Activated T-helper 1 cell treated with Interleukin-2 at 50 U/mL for 16 hours (primary cell): ENCODE data around the gene KRT17.
"Not testable (repeated sequence)": the region's sequence is repeated elsewhere in the genome, so short reads cannot be mapped to it uniquely, and the experiment has no call there.

Source experiments
- DNase-seq: peaks from one replicate; pipeline ENCODE4 v3.0.0-alpha.2; 2020; ENCODE audit warnings: low read depth

The KRT17 gene

DNA sequence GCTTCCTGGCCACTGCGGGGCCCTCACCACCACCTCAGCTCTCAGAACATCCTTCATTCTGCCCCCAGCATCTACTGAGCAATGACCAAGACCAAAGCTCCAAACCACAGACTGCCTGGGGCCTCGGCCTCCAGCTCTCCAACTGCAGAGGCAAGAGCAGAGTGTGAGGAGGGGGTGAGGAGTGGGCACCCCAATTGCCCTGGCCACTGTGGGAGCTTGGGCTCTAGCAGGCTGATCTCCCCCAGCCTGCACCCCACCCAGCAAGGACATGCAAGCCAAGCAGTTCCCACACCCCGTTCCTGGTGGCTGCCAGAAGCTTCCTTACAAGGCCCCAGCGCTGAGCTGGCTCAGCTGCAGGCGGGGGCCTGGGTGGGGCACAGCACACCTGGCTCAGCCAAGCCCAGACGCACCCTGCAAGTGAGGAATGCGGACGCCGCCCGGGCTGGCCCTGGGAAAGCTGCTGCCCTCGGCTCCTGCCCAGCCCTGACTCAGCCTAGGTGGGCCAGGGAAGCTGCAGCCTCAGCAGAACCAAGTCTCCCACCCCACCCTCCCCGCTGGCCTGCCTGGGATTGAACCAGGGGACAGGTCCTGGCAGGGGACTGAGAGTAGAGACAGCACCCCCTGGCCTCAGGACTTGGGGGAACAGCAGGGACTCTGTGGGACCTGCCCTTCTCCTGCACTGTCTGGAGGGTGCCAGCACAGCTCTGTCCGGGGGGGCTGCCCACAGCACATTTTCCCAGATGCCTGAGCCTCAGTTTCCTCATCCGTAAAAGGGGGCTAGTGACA is 29.7 kb upstream of the KRT17 start:
- no peak for DNase-seq

DNA sequence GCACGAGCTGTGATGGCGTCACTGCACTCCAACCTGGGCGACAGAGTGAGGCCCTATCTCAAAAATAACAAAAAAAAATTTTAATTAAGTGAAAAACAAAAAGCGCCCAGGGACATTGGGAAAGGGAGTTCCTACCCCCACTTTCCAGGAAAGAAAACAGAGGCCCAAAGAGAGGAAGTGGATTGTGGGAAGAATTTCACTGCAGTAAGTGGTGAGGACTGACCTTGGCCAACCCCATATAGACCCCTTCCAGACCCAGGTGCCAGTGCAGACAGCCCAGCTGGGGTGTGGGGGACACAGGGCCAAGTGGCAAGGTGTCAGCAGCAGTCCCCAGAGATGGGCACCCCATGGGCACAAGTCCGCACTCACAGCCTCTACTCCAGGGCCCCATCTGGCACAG is 29.0 kb upstream of the KRT17 start:
- no peak for DNase-seq

DNA sequence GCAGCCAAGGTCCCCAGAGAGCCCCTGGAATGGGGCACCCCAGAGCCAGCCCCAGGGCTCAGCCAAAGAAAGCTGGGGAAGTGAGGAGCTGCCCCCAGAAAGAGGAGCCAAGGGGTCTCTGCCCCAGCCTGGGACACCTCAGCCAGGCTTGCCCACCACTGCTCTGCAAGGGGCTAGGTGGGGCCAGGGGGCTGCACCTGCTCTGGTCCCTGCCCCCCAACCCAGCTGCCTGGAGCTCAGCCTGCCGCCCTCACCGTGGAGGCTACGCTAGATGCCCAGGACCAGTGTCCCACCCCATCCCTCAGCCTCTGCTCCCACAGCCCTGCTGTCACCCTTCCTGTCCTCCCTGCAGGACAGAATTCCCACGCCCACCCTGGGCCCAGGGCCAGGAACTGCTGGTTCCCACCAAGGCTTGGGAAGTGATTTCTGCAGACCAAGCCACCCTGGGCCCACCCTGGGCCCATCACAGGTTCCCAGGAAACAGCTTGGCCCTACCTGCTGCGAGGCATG is 28.1 kb upstream of the KRT17 start:
- DNase-seq = no peak

DNA sequence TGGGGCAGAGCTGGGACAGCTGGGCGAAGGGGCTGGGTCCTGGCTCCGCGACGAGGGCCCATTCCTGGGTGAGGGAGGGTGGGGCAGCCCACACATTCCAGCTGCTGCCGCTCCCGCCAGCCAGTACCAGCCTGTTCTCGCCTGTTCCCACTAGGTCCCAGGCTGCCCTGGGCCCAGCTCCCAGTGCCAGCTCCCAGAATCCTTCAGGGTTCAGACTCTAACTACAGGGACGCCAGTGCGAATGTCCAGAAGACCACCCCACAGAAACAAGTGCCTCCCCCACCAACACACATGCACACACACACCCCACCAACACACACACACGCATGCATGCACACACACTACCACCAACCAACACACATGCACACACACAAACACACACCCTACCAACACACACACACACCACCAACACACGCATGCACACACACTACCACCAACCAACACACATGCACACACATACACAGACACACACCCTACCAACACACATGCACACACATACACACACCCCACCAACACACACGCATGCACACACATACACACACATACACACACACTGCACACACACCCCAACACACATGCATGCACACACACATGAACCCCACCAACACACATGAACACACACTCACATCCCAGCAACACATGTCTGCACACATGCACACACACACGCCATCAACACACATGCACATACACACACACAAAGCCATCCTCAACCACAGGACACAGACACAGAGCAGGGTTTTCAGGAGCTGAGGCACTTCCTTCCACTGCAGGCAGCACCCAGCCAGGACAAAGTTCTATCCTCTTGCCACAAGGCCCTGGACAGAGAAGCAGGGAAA is 27.5 kb upstream of the KRT17 start:
- DNase-seq = no peak

DNA sequence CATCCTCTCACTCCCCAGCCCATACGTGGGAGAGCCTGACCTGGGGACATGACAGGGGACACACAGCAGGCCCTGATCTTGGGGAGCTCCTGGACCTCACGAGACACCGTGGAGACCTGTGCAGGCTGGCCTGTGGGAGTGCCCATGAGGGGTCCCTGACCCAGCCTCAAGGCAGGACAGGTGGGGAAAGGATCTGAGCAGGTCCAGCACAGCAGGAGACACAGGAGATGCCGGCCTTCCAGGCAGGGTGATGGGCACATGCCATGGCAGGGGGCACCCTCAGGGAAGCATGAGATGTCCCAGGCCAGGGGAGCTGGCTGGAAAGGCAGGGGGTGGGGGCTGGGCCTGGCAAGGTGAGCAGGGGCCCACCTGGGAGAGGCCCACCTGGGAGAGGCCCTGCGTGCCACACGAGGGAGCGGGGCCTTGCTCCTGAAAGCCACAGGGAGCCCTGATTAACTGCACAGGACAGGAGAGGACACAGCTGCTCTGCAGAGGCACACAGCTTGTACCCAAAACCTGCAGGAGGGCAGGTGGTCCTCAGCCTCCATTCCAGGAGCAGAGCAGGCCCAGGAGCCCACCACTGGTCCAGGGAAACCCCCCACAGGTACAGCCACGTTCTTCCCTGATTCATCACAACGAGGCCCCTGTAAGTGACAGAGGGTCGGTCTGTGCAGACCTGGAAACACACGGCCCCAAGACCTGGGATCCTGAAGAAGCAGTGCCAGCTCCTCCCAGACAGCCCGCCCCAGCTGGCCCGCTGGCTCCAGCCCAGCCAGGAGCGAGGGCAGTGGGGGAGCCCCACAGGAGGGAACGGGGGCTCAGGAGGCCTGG is 26.6 kb upstream of the KRT17 start:
- DNase-seq = no peak

DNA sequence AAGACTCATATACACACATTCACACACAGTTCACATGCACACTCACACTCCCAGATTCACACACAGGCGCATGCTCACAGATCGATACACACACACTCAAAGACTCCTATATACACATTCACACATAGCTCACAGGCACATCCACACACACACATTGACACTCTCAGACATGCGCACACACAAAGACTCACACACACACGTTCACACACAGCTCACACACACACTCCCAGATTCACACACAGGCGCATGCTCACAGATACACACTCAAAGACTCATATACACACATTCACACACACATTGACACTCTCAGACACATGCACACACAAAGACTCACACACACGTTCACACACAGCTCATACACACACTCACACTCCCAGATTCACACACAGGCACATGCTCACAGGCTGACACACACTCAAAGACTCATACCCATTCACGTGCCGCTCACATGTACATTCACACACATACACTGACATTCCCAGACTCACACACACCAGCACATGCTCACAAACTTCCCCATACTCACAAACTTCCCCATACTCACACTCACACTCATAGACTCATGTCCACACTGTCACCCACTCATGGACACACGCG is 25.6 kb upstream of the KRT17 start:
- no peak for DNase-seq

DNA sequence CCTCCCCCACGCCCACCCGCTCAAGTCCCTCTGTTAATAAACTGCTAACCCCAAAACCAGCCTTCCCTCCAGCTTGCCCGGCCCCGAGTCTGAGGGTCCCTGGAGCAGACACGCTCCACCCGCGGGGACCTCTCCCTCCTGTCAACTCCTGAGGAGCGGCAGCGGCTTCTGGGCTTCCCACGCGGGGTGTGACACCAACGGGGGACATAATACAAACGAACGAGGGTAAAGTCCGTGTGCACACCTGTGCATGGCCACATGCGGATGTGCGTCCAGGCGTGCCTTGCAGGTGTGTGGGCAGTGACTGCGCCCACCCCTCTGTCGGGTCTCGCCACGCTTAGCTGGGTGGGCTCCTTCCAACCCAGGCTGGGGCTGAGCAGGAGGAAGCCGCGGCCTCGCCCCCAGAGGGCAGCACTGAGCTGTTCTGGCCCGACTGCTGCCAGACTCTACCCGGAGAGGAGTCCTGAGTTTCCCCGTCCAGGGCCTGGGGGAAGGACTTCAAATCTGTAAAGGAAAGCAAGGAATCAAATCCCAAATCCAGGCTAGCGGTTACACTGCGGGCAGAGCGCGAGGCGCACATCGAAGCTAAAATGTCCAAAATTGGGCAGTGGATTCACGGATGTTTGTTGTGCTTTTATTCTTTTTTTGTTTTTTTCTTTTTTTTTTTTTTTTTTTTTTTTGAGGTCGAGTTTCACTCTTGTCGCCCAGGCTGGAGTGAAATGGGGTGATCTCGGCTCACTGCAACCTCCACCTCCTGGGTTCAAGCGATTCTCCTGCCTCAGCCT is 24.2 kb upstream of the KRT17 start:
- DNase-seq = peak; percentile 72

DNA sequence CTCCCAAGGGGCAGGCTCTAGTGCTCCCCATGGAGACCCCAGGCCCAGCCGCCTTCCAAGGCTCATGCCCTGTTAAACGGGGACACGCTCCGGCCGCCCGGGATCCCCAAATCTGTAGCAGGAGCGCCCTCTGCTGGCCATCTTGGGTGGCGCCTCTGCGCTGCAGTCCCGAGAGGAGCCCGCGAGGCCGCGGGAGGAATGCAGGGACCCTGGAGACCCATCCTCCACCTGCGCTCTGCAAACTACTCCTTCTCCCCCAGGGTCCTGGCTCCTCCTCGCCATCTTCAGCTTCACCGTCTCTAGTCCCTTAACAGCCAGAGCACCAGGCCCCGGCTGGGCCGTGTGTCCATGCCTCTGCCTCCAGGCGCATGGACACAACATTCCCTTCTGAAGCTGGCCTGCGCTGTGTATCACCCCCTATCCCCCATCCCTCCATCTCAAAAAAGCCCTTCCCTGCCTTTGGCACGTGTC is 23.6 kb upstream of the KRT17 start:
- DNase-seq = peak; percentile 79

DNA sequence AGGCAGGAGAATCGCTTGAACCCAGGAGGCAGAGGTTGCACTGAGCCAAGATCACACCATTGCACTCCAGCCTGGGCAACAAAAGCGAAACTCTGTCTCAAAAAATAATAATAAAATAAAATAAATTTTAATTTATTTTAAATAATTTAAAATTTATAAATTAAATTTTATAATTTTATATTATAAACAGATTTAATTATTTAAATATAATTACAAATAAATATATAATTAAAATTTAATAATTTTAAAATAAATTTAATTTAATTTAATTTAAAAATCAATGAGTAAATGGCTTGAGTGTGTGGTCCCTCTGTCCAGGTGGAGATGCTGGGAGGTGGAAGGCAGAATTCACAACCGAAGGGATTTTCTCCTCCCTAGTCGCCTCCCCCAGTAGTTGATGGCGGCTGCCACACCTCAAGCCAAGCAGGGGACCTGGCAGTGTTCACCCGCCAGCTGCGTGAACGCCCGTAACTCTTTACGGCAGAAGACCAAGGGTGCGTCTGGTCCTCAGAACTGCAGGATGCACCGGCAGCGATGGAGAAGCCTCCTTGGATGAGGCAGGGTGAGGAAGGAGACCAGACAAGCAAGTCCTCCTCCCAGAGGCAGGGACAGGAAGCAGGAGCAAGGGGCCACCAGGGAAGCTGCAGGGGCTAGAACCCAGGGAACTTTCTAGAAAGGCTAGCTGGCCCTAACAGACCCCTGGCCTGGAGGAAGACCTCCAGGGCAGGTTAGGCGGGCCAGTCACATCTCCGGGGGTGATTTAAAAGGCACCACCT is 22.9 kb upstream of the KRT17 start:
- no peak for DNase-seq

DNA sequence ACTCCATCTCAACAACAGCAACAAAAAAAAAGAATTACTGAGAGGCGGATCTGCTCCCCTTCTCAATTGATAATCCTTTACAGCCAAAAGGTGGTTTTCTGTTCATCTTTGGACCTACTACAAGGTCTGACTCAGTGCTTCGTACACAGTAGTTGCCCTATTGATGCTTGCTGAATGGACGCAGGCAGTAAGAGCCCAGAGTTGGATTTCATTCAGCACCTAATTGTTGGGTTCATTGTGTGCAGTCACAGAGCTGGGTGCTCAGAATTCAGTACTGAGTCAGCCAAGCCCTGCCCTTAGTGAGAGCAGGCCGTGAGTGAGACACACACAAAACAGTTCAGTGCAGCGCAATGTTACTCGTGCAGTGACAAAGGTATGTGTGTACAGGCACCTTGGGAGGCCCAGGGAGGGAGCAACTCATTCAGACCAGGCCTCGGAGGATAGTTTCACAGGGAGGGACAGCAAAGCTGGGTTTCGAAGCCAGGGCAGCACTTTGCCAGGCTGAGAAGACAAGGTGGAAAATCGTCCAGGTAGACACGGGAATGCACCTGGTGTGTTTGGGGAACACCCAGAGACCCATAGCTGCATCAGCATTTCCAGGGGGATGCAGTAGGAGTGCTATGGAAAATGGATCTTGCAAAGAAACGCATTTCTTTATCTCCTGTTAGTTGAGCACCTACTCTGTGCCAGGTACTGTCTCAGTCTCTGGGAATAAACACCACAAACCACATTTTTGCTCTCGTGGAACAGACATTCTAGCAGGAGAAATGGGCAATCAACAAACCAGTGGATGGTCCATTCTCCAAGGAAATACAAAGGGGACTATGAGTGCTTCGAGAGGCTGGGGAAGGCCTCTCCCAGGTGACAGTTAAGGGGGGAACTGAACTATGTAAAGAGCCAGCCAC is 18.1 kb upstream of the KRT17 start:
- DNase-seq = no peak

DNA sequence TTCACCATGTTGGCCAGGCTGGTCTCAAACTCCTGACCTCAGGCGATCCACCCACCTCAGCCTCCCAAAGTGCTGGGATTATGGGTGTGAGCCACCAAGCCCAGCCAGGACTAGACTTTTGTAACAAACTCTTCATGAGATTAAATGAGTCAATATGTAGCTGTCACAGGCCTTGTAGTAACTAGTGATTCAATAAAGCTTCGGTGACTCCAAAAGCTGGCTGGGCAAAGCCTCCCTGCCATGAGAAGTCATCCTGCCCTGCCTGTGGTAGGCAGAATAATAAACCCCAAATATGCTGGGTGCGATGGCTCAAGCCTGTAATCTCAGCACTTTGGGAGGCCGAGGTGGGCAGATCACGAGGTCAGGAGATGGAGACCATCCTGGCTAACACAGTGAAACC is 16.2 kb upstream of the KRT17 start:
- not testable (repeated sequence) for DNase-seq

DNA sequence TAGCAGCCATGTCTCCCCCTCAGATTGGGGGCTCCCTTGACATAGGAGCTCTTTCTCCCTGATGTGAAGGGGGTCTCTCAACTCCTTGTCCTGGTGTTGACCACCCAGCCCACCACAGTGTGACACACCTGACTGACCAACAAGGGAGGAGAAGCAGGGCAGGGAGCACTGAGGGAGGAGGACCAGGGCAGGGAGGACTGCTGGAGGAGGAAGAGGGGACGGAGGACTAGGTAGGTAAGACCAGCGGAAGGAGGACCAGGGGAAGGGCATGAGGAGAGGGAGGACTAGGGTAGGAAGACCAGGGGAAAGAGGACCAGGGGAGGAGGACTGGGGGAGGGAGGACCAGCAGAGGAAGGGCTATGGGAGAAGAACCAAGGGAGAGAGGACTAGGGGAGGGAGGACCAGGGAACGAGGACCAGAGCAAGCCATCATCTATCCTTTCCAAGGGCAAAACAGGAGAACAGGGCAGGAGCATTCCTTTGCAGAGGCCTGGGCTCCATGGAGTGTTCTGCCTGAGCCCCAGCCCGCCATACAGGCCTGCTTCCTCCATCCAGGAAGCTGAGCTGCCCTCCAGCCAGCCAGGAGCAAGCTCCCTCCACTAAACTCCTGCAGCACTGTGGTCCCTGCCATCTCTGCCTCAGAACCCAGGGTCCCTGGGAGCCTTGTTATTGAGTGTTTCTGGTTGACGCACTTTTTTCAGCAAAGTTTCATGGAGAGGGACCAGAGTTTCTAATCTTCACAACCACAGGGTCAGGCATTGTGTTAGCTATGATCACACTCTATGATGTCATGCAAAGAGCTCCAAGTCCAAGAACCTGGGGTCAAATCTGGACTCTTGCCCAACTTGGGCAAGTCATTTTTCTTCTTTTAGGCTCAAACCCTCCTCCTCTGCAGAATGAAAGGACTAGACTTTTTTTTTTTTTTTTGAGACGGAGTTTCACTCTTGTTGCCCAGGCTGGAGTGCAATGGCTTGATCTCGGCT is 15.4 kb upstream of the KRT17 start:
- no peak for DNase-seq

DNA sequence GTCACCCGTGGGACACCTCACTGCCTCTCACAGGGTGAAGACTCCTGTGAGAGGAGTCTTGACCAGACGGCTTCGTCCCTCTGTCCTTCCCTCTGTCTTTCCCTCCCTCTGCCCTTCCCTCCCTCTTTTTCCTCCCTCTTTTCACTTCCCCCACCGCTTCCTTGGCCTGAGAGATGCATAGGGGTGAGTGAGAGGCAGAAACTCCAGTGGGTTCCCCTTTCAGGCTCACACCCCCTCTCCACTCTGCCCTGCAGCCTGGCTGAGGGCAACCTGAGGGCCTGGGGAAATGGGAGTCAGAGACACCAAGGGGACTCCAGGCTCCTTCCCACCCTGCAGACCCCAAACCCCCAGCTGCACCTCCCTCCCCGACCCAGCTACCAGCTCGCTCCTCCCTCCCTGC is 14.6 kb upstream of the KRT17 start:
- no peak for DNase-seq

DNA sequence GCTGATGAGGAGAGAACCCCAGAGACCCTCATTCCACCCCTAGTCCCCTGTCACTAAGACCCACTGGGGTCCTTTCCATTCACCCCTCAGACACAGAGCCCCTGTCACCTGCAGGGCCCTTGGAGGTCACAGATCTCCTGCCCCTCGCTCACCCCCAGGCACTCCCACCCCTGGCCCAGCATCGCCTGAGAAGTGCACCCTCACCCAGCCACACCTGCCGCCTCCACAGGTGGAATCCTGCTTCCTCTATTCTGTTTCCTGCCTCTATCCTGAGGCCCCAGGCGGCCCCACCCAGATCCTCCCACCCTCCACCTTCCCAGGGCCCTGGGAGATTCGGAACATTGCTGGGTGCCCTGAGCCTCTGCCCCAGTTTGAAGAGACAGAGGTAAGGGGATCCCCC is 13.8 kb upstream of the KRT17 start:
- no peak for DNase-seq

DNA sequence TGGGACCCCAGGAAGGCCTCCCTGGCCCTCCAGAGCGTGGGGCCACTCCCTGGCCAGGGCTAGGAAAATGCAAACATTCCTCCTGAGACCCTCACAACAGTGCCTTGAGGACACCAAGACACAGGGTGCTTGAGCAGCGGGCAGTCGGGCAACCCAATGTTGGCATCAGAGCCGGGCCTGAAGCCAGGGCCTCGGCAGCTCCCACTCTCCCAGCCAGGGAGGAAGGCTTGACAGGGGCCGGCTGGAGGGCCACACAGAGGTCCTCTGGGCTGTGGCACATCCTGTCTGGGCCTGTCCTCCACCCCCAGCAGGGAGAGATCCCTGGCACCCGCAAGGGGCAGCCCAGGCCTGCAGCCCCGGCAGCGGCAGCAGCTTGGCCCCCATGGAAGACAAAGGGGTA is 12.3 kb upstream of the KRT17 start:
- DNase-seq = no peak

DNA sequence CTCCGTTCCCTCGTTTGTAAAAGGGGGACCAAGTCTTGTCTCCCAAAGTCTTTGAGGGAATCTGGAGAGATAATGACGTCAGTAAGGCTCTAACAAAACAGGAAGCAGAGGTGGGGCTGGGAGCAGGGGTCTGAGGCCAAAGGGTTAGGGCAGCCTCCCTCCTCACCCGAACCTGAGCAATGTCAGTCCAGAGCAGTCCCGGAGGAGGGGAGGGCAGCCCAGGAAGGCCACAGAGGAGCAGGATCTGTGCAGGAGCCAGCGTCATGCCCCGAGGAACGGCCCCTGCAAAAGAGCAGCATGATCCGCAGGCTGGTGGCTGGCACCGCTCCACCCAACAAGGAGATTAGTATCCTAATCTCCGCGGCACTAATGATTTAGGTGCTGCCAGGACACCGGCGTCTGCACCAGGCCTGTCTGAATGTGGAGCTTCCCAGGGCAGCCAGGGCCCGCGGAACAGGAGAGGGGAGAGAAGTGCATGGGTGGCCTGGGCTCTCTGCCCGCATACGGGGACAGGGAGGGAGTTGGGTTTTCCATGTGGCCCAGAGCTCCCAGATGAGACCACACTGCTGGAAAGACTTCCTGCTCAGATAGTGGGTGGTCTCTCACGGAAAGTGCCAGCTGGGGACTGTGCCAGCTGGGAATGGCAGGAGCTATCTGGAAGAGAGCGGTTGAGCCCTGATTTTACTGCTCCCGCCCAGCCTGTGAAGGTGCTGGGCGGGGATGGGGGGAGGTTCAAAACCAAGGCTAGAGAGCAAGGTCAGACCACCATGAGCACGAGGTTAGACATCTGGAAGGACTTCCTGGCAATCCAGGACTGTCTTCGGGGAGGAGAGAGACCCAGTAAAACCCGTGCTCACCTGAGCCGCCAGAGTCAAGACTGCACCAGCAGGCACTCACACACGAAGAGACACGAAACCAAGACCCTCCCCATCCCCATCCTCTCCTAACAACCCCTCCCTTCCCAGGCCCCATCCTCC is 11.0 kb upstream of the KRT17 start:
- no peak for DNase-seq

DNA sequence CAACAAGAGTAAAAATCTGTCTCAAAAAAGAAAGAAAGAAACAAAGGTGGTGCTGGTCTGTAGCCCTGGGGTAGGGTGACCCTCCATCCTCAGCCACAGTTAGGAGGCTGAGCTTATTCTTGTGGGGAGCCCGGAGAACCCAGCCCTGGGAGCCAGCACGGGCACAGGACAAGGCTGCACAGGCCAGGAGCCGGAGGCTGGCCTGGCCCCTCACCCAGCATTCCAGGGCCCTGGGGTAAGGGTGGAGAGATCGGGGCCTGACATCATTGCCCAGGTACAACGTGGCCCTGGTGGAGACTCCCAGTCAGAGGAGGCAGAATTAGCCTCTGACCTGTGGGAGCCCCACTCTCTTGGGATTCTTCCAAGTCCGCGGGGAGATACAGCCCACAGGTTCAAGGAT is 10.3 kb upstream of the KRT17 start:
- no peak for DNase-seq
